Esophagus muscularis mucosa (tissue), 3 donors: ENCODE data around the gene SPTBN1.

Source experiments
- POLR2A ChIP-seq: fragments of 450-650 bp; IDR thresholded peaks from one replicate; pipeline ENCODE4 v1.6.1; 2017; ENCODE audit warnings: antibody characterized with exemption, moderate library complexity, mild to moderate bottlenecking, low read depth
- POLR2AphosphoS5 ChIP-seq, 2 donors: sonication (generic); formaldehyde crosslinking; IDR thresholded peaks; one replicate each; pipeline ENCODE4 v1.6.1; 2017; ENCODE audit warnings: antibody characterized with exemption in 2 of 2
- TF ChIP-seq, protein P1 (sequence below), 3 experiments: fragments of 200-600 bp in 2 of 3; fragments of 450-650 bp in 1 of 3; sonication (generic) in 2 of 3; IDR thresholded peaks; one replicate each; pipeline ENCODE4 v1.5.1; 2017 to 2019; ENCODE audit warnings: antibody characterized with exemption in 3 of 3, mild to moderate bottlenecking in 2 of 3, moderate library complexity in 1 of 3

DNA sequence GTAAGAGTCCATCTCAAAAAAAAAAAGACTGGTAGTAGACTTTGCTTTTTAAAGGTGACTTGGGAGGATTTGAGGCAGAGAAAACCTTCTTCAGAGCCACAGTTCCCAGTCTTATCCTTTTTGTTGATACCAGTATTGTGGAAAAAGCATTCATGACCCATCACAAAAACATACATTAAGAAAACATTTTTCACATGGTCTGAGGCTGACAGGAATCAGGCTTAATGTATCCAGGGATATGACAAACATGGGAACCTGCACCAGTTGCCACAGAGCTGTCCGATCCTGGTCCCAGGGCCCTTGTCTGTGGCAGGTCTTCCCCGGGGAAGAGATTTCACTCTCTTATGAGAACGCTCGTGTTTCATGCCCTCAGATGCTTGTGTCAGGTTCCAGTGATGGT is 21.8 kb downstream of the SPTBN1 start:
- TF ChIP-seq POLR2A (no peak), POLR2AphosphoS5 (IDR thresholded peaks at IDR 0.05) (no peak)
- TF ChIP-seq, protein P1, sequence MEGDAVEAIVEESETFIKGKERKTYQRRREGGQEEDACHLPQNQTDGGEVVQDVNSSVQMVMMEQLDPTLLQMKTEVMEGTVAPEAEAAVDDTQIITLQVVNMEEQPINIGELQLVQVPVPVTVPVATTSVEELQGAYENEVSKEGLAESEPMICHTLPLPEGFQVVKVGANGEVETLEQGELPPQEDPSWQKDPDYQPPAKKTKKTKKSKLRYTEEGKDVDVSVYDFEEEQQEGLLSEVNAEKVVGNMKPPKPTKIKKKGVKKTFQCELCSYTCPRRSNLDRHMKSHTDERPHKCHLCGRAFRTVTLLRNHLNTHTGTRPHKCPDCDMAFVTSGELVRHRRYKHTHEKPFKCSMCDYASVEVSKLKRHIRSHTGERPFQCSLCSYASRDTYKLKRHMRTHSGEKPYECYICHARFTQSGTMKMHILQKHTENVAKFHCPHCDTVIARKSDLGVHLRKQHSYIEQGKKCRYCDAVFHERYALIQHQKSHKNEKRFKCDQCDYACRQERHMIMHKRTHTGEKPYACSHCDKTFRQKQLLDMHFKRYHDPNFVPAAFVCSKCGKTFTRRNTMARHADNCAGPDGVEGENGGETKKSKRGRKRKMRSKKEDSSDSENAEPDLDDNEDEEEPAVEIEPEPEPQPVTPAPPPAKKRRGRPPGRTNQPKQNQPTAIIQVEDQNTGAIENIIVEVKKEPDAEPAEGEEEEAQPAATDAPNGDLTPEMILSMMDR (IDR thresholded peaks at IDR 0.05), result no peak
